GM19043 (cell line): ENCODE results near the gene ADCK2.
"Not testable (repeated sequence)": the region's sequence is repeated elsewhere in the genome, so short reads cannot be mapped to it uniquely, and the experiment has no call there.

Source experiments
- ATAC-seq: cut with Tn5 transposase; IDR thresholded peaks from one replicate; pipeline ENCODE4 v1.9.1; 2021; ENCODE audit warnings: low read depth; ENCODE audit not compliant: unreplicated experiment

The ADCK2 gene

GRCh38 chr7:140691376-140692045 is 18.8 kb downstream of the ADCK2 start:
- no peak for ATAC-seq

GRCh38 chr7:140693849-140694248 is 21.1 kb downstream of the ADCK2 start:
- ATAC-seq: not testable (repeated sequence)

- no peak for ATAC-seq
These were observed 21.8 kb downstream of the ADCK2 start for GRCh38 chr7:140694592-140694991.

DNA sequence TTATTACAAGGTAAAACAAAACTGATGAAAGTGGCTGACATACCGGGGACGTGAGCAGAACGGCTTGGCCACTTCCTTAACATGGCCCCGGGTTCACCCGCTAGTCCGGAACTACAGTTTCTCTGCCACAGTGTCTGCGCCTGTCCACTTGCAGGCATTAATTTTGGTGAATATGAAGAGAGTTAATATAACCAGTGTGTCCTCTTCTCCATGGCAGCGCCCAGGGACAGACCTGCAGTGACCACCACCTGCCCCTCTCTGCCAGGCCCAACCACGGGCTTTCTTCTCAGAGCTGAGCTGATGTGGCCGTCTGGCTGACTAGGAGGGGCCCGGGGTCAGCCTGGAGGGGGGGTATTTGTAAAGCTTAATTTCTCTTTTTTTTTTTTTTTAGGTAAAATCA is 22.6 kb downstream of the ADCK2 start:
- ATAC-seq: no peak

DNA sequence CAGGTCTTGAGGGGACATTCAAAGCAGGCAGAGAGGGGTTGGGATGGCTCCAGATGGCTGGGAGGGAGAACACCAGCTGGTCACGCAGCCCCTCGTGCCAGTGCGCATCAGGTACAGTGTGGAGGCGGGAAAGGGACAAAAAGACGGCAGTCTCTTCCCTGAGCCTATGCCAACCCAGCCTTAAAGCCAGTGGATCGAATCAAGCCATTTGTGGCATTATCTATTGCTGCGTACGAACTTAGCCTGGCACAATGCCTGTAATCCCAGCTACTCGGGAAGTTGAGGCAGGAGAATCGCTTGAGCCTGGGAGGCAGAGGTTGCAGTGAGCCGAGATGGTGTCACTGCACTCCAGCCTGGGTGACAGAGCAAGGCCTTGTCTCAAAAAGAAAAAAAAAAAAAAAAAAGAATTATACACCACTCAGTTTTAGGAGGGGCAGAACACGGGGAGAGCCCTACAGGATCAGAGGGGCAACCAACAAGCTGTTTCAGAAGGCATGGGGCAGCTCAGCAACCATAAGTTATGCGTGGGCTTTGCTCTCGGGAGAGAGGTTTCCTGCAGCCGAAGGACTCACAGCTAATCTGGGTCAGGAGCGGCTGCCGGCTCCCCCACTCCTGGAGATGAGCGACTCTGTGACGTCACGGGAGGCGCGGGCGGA is 23.4 kb downstream of the ADCK2 start:
- no peak for ATAC-seq

- ATAC-seq: peak; percentile 89
These were observed 24.1 kb downstream of the ADCK2 start, which contains the start of gene NDUFB2 for GRCh38 chr7:140696680-140697446. NDUFB2 (plus strand) TSS chr7:140696708; CDS start chr7:140696745, 37 bp downstream.

- no peak for ATAC-seq
These were observed 24.9 kb downstream of the ADCK2 start for GRCh38 chr7:140697447-140698143.

- no peak for ATAC-seq
These were observed 25.7 kb downstream of the ADCK2 start for GRCh38 chr7:140698477-140698876.

DNA sequence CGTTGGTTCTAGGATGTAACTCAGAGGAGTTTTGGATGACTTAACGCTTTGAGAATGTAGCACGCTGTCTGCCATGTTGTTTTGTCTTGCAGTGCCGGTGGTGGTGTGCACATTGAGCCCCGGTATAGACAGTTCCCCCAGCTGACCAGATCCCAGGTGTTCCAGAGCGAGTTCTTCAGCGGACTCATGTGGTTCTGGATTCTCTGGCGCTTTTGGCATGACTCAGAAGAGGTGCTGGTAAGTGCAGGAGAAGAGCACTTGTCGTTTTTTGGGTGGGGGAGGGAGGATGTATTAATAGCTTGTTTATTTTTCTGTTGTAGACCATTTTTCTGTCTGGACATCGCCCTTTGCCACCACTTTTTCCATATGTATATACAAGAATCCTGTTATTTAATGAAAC is 30.0 kb downstream of the ADCK2 start:
- no peak for ATAC-seq

- ATAC-seq: no peak
These were observed 31.5 kb downstream of the ADCK2 start for GRCh38 chr7:140704205-140704604.

- ATAC-seq: no peak
These were observed 34.4 kb downstream of the ADCK2 start for GRCh38 chr7:140707132-140707531.

DNA sequence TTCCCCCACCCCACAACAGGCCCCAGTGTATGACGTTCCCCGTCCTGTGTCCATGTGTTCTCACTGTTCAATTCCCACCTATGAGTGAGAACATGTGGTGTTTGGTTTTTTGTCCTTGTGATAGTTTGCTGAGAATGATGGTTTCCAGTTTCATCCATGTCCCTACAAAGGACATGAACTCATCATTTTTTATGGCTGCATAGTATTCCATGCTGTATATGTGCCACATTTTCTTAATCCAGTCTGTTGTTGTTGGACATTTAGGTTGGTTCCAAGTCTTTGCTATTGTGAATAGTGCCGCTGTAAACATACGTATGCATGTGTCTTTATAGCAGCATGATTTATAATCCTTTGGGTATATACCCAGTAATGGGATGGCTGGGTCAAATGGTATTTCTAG is 36.0 kb downstream of the ADCK2 start:
- not testable (repeated sequence) for ATAC-seq

GRCh38 chr7:140712392-140712791 is 39.6 kb downstream of the ADCK2 start:
- ATAC-seq: not testable (repeated sequence)

DNA sequence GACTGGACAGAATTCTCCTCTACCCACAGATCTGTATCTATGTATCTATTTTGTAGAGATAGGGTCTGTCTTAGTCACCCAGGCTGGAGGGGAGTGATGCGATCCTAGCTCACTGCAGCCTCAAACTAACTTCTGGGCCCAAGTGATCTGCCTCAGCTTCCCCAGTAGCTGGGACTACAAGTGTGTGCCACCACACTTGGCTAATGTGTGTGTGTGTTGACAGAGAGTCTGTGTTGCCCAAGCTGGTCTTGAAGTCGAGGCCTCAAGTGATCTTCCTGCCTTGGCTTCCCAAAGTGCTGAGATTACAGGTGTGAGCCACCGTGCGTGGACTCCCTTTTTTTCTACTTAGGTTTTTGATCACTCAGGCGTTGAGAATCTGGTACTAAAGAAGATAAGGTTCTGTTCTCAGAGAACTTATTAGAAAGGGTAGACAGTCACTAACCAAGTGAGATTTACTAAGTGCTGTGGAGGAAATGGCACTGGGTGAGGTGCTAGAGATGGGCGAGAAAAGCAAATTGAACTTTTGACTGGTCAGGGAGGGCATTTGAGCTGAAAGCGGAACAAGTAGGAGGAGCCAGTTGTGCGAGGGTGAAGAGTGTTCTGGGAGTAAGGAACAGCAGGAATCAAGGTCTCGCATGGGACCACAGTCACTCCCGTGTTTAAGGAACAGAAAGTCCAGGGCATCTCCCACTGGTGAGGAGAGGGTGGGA is 41.7 kb downstream of the ADCK2 start:
- ATAC-seq: no peak

- no peak for ATAC-seq
These were observed 47.0 kb downstream of the ADCK2 start for GRCh38 chr7:140719721-140720120.

GRCh38 chr7:140722254-140722653 is 49.5 kb downstream of the ADCK2 start:
- ATAC-seq: no peak

DNA sequence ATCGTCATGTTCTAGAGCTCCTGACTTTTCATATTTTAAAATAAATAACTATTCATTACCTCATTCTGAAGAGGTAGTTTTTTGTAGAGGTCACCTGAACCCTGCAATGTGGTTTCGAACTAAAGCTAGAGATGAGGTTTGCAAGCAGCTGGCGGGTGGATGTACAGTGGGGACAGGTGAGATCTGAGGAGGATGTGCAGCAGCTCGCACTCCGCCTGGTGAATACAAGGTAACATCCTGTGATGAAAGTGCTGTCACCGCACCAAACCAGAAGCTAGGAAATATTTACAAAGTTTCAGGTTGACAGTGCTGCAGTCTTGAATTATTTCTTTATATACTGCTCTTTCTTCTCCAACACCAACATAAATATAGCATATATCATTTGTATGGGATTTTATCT is 50.3 kb downstream of the ADCK2 start:
- no peak for ATAC-seq

DNA sequence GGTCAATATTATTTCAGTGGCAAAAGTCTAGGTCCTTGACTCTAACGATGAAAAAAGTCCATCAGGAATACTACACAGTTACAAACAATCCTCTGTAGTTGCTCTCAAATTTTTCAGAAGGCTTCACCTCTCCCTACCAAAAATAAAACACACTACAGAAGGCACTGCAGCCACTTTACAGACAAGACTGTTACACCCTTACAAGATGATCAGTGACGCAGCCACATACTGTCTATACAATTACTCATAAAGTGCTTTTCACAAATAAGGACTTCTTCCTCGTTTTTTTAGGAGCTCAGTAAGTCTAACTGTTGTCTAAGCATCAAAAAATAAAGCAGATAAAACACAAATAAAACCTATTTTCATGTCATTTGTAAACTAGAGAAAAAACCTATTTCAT is 50.8 kb downstream of the ADCK2 start:
- ATAC-seq: no peak

- ATAC-seq: no peak
These were observed 52.0 kb downstream of the ADCK2 start for GRCh38 chr7:140724706-140725105.

DNA sequence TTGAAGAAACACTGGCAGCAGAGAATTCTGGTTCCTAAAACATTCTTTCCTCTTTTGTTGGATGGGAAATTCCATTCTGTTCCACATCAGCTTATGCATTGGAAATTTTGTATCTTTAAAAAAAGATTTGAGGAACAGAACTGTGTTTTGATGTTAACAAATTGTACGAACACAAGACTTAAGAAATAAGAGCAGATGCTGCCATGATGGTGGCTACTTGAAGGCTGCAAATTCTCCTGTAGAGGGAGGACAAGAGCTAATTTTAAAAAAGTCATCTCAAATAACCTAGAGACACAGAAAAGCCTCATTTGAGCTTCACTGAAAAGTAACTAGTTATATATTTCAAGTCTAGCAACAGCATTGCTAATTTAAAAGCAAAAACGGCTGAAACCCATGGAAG is 53.5 kb downstream of the ADCK2 start:
- ATAC-seq: no peak
